Neural crest cell (in vitro differentiated cells): ENCODE measurements around the gene LONRF2. TPM values are rescaled to one million over a fixed set of nuclear protein-coding genes. Genes with fewer than 3 reads are reported as not detected.
A peak's percentile ranks its signal among the peaks of the same experiment; 100 is the strongest.

Experiments
- DNase-seq: peaks from one replicate; pipeline ENCODE4 v3.0.0; 2021; ENCODE audit warnings: low read depth, mixed read lengths, low spot score
- H3K27ac Mint-ChIP-seq: one replicate; pipeline ENCODE4 v1.8.0; 2021; ENCODE audit warnings: mild to moderate bottlenecking, mixed read lengths; ENCODE audit not compliant: unreplicated experiment
- H3K27me3 Mint-ChIP-seq: 2 replicates; pipeline ENCODE4 v1.8.0; 2021; ENCODE audit warnings: low read depth, mild to moderate bottlenecking, mixed read lengths
- H3K36me3 Mint-ChIP-seq: 2 replicates; pipeline ENCODE4 v1.8.0; 2021; ENCODE audit warnings: low read depth, mild to moderate bottlenecking, mixed read lengths
- H3K4me1 Mint-ChIP-seq: 2 replicates; pipeline ENCODE4 v1.8.0; 2021; ENCODE audit warnings: mixed read lengths
- H3K4me3 Mint-ChIP-seq: one replicate; pipeline ENCODE4 v1.8.0; 2021; ENCODE audit warnings: mild to moderate bottlenecking, mixed read lengths
- H3K9me3 Mint-ChIP-seq: 2 replicates; pipeline ENCODE4 v1.8.0; 2021; ENCODE audit warnings: mixed read lengths
- total RNA-seq: library from RNA; stranded (reverse); gene quantifications from 2 replicates; pipeline ENCODE4 v1.2.1, GENCODE V29; 2021
- TF ChIP-seq, protein P1 (sequence below): fragments of 200-600 bp; sonication (generic); conservative IDR thresholded peaks from 2 replicates; pipeline ENCODE4 v1.5.0; 2021; ENCODE audit warnings: antibody characterized with exemption, mild to moderate bottlenecking

The LONRF2 gene
- total RNA-seq, 1 donor from 2014 or later = 5.2 TPM

DNA sequence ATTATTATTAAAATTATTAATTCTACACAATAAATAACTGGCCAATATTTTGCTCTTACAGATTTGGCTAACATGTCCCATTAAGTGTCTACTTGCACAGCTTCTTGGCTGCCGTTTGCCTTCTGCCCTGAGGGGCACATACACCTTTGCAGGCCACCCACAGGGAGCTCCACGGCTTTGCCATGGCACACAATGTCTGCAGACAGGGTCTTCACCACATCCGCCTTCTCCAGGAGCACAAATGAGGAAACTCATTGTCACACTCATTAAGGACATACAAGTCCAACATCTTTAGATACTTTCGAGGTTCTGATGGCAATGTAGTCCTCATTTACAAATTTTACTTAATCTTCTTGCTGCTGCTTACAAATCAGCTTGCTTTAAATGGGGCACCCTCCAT, 45.6 kb downstream of the LONRF2 start:
- Mint-ChIP-seq H3K27ac (no peak overlapping the region), H3K27me3 (no peaks in the 10 kb centered on the region), H3K4me3 (no peak overlapping the region), H3K4me1 (peaks cover 9% of the 10 kb centered on the region), H3K36me3 (peaks cover 4% of the 10 kb centered on the region), H3K9me3 (no peaks in the 10 kb centered on the region)
- TF ChIP-seq, protein P1, sequence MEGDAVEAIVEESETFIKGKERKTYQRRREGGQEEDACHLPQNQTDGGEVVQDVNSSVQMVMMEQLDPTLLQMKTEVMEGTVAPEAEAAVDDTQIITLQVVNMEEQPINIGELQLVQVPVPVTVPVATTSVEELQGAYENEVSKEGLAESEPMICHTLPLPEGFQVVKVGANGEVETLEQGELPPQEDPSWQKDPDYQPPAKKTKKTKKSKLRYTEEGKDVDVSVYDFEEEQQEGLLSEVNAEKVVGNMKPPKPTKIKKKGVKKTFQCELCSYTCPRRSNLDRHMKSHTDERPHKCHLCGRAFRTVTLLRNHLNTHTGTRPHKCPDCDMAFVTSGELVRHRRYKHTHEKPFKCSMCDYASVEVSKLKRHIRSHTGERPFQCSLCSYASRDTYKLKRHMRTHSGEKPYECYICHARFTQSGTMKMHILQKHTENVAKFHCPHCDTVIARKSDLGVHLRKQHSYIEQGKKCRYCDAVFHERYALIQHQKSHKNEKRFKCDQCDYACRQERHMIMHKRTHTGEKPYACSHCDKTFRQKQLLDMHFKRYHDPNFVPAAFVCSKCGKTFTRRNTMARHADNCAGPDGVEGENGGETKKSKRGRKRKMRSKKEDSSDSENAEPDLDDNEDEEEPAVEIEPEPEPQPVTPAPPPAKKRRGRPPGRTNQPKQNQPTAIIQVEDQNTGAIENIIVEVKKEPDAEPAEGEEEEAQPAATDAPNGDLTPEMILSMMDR = no peak
- no peak for DNase-seq

DNA sequence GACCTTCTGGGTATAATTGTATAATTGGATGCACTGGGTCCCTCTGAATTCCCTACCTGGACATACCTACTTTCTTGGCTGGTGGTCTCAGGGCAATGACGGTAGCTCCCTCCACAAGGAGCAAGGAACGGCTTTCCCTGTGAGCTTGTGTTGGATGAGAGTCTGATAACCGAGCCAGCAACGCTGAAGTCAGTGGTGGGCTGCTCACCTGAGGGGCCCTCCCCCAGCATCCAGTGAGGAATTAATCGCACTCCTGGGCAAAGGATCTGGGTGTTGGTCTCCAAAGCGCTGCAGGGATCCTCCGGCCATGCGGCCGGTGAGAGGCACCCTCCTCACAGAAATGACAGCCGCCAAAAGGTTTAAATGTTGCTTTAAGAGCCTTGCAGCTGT, 47.1 kb downstream of the LONRF2 start:
- Mint-ChIP-seq H3K4me1 (no peaks in the 10 kb centered on the region), H3K36me3 (peaks cover 4% of the 10 kb centered on the region), H3K27ac (no peak overlapping the region), H3K27me3 (no peaks in the 10 kb centered on the region), H3K4me3 (no peak overlapping the region), H3K9me3 (no peaks in the 10 kb centered on the region)
- DNase-seq = no peak
- TF ChIP-seq, protein P1 = no peak

DNA sequence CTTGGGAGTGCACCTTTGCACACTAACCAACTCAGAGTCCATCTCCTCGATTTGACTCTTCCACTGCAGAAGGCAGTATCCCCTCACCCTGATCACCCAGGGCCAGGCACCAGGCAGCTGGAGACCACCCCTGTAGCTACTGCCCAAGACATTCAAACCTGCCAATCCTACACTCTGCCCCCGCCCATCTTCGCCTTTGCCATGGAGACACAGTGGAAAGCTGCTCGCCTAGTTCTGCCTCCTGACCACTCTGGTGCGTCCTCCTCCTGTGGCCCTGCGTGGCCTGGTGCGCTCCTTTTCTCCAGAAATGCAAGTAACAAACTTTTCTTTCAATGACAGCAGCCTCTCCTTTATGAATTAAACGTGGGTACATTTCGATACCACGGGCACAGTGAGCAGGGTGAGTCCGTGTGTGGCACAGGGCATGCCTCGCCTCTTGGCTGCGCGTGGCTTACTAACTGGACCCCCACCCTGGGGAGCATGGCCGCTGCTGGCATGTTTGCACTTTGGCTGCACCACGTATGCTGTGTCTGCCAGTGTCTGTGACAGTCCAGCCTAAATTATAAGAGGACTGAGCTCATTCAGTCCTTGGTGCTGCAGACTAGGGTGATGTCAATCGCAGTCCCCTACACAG, 47.6 kb downstream of the LONRF2 start:
- Mint-ChIP-seq H3K27me3 (no peaks in the 10 kb centered on the region), H3K4me3 (no peak overlapping the region), H3K9me3 (no peaks in the 10 kb centered on the region), H3K36me3 (peaks cover 4% of the 10 kb centered on the region), H3K4me1 (no peaks in the 10 kb centered on the region), H3K27ac (peak overlapping the region; percentile 22)
- DNase-seq = no peak
- TF ChIP-seq, protein P1 = no peak

GRCh38 chr2:100274076-100274475, 48.2 kb downstream of the LONRF2 start:
- DNase-seq = no peak

DNA sequence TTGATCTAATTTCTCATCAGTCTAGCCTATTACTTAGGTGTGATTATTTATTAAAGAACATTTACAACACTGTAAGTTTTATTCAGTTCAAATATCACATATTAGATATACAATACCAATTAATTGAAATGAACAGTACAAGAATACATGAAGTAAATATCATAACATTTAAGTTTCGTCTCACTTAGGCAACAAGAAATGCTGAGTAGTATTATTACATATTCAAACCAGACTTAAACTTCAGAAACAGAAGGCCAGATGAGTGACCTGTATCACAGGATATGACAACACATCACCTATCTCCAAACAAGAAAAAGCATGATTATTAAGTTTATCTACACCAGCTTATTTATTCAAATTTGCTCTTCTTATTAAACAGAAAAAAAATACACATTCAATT, 48.9 kb downstream of the LONRF2 start:
- H3K4me1 Mint-ChIP-seq = no peaks in the 10 kb centered on the region
- H3K4me3 Mint-ChIP-seq = no peak overlapping the region
- TF ChIP-seq, protein P1 = no peak
- no peaks in the 10 kb centered on the region for H3K36me3 Mint-ChIP-seq
- no peak overlapping the region for H3K27ac Mint-ChIP-seq
- no peaks in the 10 kb centered on the region for H3K27me3 Mint-ChIP-seq
- H3K9me3 Mint-ChIP-seq = no peaks in the 10 kb centered on the region
- no peak for DNase-seq

More at GRCh38 chr2:100274076-100274475, 48.2 kb downstream of the LONRF2 start:
- H3K4me3 Mint-ChIP-seq = no peak overlapping the region
- no peaks in the 10 kb centered on the region for H3K27me3 Mint-ChIP-seq
- TF ChIP-seq, protein P1 = no peak
- peaks cover 2% of the 10 kb centered on the region for H3K36me3 Mint-ChIP-seq
- H3K27ac Mint-ChIP-seq = no peak overlapping the region
- H3K9me3 Mint-ChIP-seq = no peaks in the 10 kb centered on the region
- H3K4me1 Mint-ChIP-seq = no peaks in the 10 kb centered on the region
